IMR-90 (cell line): Measurements from ENCODE around the gene C5orf24. TPM values are rescaled to one million over a fixed set of nuclear protein-coding genes. Genes with fewer than 3 reads are reported as not detected.

ENCODE experiments used
- ATAC-seq: fragments of 200-7000 bp; cut with Tn5 transposase; 2 replicates; pipeline ENCODE4 v1.9.1; 2020; ENCODE audit warnings: low read depth, mild to moderate bottlenecking, moderate library complexity
- BruUV-seq: library from RNA; stranded (reverse); fragments of 400-500 nt; replicated peaks from 2 replicates; lab custom pipeline; 2021; lab: Mats Ljungman, UMichigan
- CTCF ChIA-PET: fragments of 300-600 bp; formaldehyde crosslinking; extraction: SDS; loops from one replicate; lab custom pipeline; 2021; ENCODE audit warnings: antibody characterized with exemption; lab: Yijun Ruan, JAX
- POLR2A ChIA-PET: fragments of 300-600 bp; sonication (Branson Sonifier 250); formaldehyde crosslinking; loops from one replicate; lab custom pipeline; 2022; ENCODE audit warnings: antibody characterized with exemption; ENCODE audit not compliant: unreplicated experiment; lab: Charles Lee
- DNase-seq: peaks from one replicate; pipeline ENCODE4 v3.0.0; 2013
- H2AFZ ChIP-seq: replicated peaks from 2 replicates; pipeline ENCODE3; 2013; ENCODE audit warnings: low read length, mild to moderate bottlenecking; ENCODE audit not compliant: poor library complexity
- H2AK5ac ChIP-seq: 2 replicates; pipeline ENCODE4 v1.6.1; 2013; ENCODE audit warnings: low read depth, low read length, inconsistent platforms
- H2AK9ac ChIP-seq: replicated peaks from 2 replicates; pipeline ENCODE3; 2013; ENCODE audit warnings: mild to moderate bottlenecking, low read depth, low read length, moderate library complexity; ENCODE audit not compliant: poor library complexity
- H2BK120ac ChIP-seq: 2 replicates; pipeline ENCODE4 v1.6.1; 2013; ENCODE audit warnings: low read depth, low read length, inconsistent platforms
- H2BK15ac ChIP-seq: 3 replicates; pipeline ENCODE4 v1.6.1; 2013; ENCODE audit warnings: low read depth, low read length, inconsistent platforms
- H2BK20ac ChIP-seq: 2 replicates; pipeline ENCODE4 v1.6.1; 2013; ENCODE audit warnings: low read depth, mild to moderate bottlenecking, inconsistent platforms, low read length, moderate library complexity
- H2BK5ac ChIP-seq: 2 replicates; pipeline ENCODE4 v1.6.1; 2013; ENCODE audit warnings: mild to moderate bottlenecking, low read depth, low read length, inconsistent platforms; ENCODE audit not compliant: poor library complexity, severe bottlenecking
- H3K14ac ChIP-seq: replicated peaks from 2 replicates; pipeline ENCODE4 v1.6.1; 2013; ENCODE audit warnings: low read depth, low read length, inconsistent platforms
- H3K18ac ChIP-seq: 2 replicates; pipeline ENCODE4 v1.6.1; 2013; ENCODE audit warnings: low read depth, low read length, control low read depth
- H3K23ac ChIP-seq: 2 replicates; pipeline ENCODE4 v1.6.1; 2013; ENCODE audit warnings: low read depth, low read length, inconsistent platforms
- H3K27ac ChIP-seq: 2 replicates; pipeline ENCODE4 v1.5.1; 2013; ENCODE audit warnings: mild to moderate bottlenecking, control low read depth, low read length; ENCODE audit not compliant: insufficient read depth
- H3K27me3 ChIP-seq: 2 replicates; pipeline ENCODE4 v1.6.1; 2013; ENCODE audit warnings: low read length; ENCODE audit not compliant: control insufficient read depth, insufficient read depth
- H3K36me3 ChIP-seq: 2 replicates; pipeline ENCODE4 v1.6.1; 2013; ENCODE audit warnings: low read length, mixed read lengths; ENCODE audit not compliant: control insufficient read depth, insufficient read depth
- H3K4ac ChIP-seq: 2 replicates; pipeline ENCODE4 v1.6.1; 2013; ENCODE audit warnings: low read depth, low read length, inconsistent platforms
- H3K4me1 ChIP-seq: 2 replicates; pipeline ENCODE4 v1.6.1; 2013; ENCODE audit warnings: low read length, mixed read lengths; ENCODE audit not compliant: control insufficient read depth, insufficient read depth
- H3K4me2 ChIP-seq: 2 replicates; pipeline ENCODE4 v1.6.1; 2013; ENCODE audit warnings: low read depth, mild to moderate bottlenecking, control low read depth, low read length, moderate library complexity
- H3K4me3 ChIP-seq: 2 replicates; pipeline ENCODE4 v1.5.1; 2013; ENCODE audit warnings: low read depth, mild to moderate bottlenecking, control low read depth, low read length, moderate library complexity; ENCODE audit not compliant: insufficient read depth
- H3K56ac ChIP-seq: 2 replicates; pipeline ENCODE4 v1.6.1; 2013; ENCODE audit warnings: low read length, inconsistent platforms; ENCODE audit not compliant: insufficient read depth; ENCODE audit errors: extremely low read depth
- H3K79me1 ChIP-seq, 2 experiments: 2 replicates each; pipeline ENCODE4 v1.6.1; 2013; ENCODE audit warnings: low read length in 2 of 2, inconsistent platforms in 1 of 2, low read depth in 1 of 2
- H3K9ac ChIP-seq: 2 replicates; pipeline ENCODE4 v1.6.1; 2013; ENCODE audit warnings: low read depth, low read length, control low read depth
- H3K9me1 ChIP-seq: 2 replicates; pipeline ENCODE4 v1.6.1; 2013; ENCODE audit warnings: low read length, inconsistent platforms; ENCODE audit not compliant: insufficient read depth
- H3K9me3 ChIP-seq: 2 replicates; pipeline ENCODE4 v1.6.1; 2013; ENCODE audit warnings: low read length; ENCODE audit not compliant: control insufficient read depth, insufficient read depth
- H4K20me1 ChIP-seq: 2 replicates; pipeline ENCODE4 v1.6.1; 2013; ENCODE audit warnings: low read length, inconsistent platforms; ENCODE audit not compliant: insufficient read depth
- H4K5ac ChIP-seq: 2 replicates; pipeline ENCODE4 v1.6.1; 2013; ENCODE audit warnings: mild to moderate bottlenecking, low read depth, low read length, control low read depth
- H4K8ac ChIP-seq, 2 experiments: 2 replicates each; pipeline ENCODE4 v1.6.1; 2013; ENCODE audit warnings: low read depth in 2 of 2, low read length in 2 of 2, control low read depth in 1 of 2, inconsistent platforms in 1 of 2
- H4K91ac ChIP-seq: 2 replicates; pipeline ENCODE4 v1.6.1; 2013; ENCODE audit warnings: low read depth, low read length, inconsistent platforms; ENCODE audit not compliant: insufficient read depth
- FOS ChIP-seq: fragments of 150-350 bp; IDR thresholded peaks from 2 replicates; pipeline ENCODE4 v1.6.1; 2016; ENCODE audit warnings: low read depth, low read length
- RCOR1 ChIP-seq: IDR thresholded peaks from 2 replicates; pipeline ENCODE4 v1.6.1; 2012; ENCODE audit warnings: mild to moderate bottlenecking, low read length, improper control_type of control experiment; ENCODE audit not compliant: insufficient replicate concordance
- RFX5 ChIP-seq: IDR thresholded peaks from 2 replicates; pipeline ENCODE4 v1.8.0; 2012; ENCODE audit warnings: low read depth, mild to moderate bottlenecking, low read length, moderate library complexity
- WGBS, 2 experiments: methylation state at CpG; one replicate each; pipeline versions ENCODE4 v1.1.5 to v1.1.7; 2013; ENCODE audit warnings: missing lambda C conversion rate in 2 of 2; ENCODE audit not compliant: insufficient read length in 1 of 2; ENCODE audit errors: extremely low coverage in 2 of 2; 5-methylcytosine and 5-hydroxymethylcytosine counted together
- dilution Hi-C: fragments of 300-500 bp; cut with HindIII; formaldehyde crosslinking; loops from one replicate; pipeline ENCODE4 v1.14.3; 2018; ENCODE audit warnings: low sequenced_read_pairs; ENCODE audit not compliant: unreplicated experiment
- in situ Hi-C: fragments of 300-500 bp; cut with MboI; formaldehyde crosslinking; loops from 3 replicates; pipeline ENCODE4 v1.14.3; 2019; ENCODE audit warnings: low sequenced_read_pairs, inconsistent platforms, mixed read lengths
- intact Hi-C: fragments of 100-400 bp; cut with micrococcal nuclease; formaldehyde crosslinking; loops from 2 replicates; pipeline ENCODE4 v1.10.0; 2022
- polyA plus RNA-seq, 3 experiments: library from polyadenylated mRNA; depleted of rRNA; stranded (reverse); fragments of >200 nt; gene quantifications; 2 replicates each; pipeline ENCODE4 v1.2.3, GENCODE V29; 2012; ENCODE audit warnings: low replicate concordance in 1 of 3
- total RNA-seq: library from RNA; depleted of rRNA; stranded (reverse); fragments of >200 nt; gene quantifications from 2 replicates; pipeline ENCODE4 v1.2.3, GENCODE V29; 2012

Gene C5orf24
- total and polyA plus RNA-seq, 2 of the 4 experiments (the other 2 are of a cell fraction), result 29.8 to 44.9 TPM

DNA sequence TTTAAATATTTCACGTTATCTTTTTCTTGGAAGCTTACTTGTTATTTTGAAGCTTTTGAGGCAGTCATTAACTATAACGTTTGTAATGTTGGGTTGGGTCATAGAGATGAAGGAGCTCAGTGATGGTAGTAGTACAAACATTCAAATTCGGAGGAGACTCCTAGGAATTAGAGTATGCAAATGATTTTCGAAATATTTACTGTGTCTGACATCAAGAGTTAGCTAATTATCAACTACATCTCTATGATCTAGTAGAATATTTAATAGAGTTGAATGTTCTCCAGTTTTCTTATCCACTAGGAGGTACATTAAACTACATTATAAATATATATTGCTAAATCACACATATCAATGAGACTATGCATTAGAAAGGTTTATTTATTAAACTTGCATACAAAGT lies 28.8 kb upstream of the C5orf24 start:
- Histone ChIP-seq H2AK5ac (no peak overlapping the region), H3K4me1 (no peaks in the 10 kb centered on the region), H3K4ac (no peak overlapping the region), H3K4me3 (no peak overlapping the region), H3K9ac (no peak overlapping the region), H3K56ac (no peak overlapping the region), H4K20me1 (no peaks in the 10 kb centered on the region), H4K8ac (no peak overlapping the region), H3K9me1 (no peaks in the 10 kb centered on the region), H3K18ac (no peak overlapping the region), H3K9me3 (no peaks in the 10 kb centered on the region), H2BK5ac (no peak overlapping the region), H2AK9ac (no peak overlapping the region), H3K79me1 (peaks cover 0 to 2% of the 10 kb centered on the region in 2 experiments; a peak in 2 of 4 replicates), H3K27ac (no peak overlapping the region), H3K36me3 (peaks cover 46% of the 10 kb centered on the region), H4K91ac (no peak overlapping the region), H3K27me3 (no peaks in the 10 kb centered on the region), H4K5ac (no peak overlapping the region), H2BK120ac (no peak overlapping the region), H2BK20ac (no peak overlapping the region), H2AFZ (no peak overlapping the region), H2BK15ac (no peak overlapping the region), H3K23ac (no peak overlapping the region), H3K4me2 (no peak overlapping the region), H3K14ac (no peak overlapping the region)
- ChIA-PET CTCF (no interaction called here), POLR2A (no interaction called here)
- no CpG with 5 or more reads among the region's 4 CpGs for WGBS, 2 experiments
- no TSS peak for BruUV-seq
- in situ Hi-C loops, result no loop called here
- DNase-seq, result no peak
- no peak for ATAC-seq
- dilution Hi-C loops, result no loop called here
- TF ChIP-seq RFX5 (no peak), RCOR1 (no peak), FOS (no peak)
- intact Hi-C loops, result no loop called here
